ENCODE data around the gene PTF1A.

- TF ChIP-seq CTCF (IDR thresholded peaks at IDR 0.05; ENCODE audit: low read length) = no peak
- TF ChIP-seq EZH2phosphoT487 (IDR thresholded peaks at IDR 0.05; ENCODE audit: low read length) = no peak
- no peak for TF ChIP-seq EZH2 (optimal IDR thresholded peaks at IDR 0.05; ENCODE audit: low read depth, low read length)
Measured at GRCh38 chr10:23189024-23189423, 3.1 kb upstream of the PTF1A start.

Data from MM.1S (cell line).